IPS-NIHi7 (cell line): ENCODE data around the gene RAB33B.
"Not testable (repeated sequence)": the region's sequence is repeated elsewhere in the genome, so short reads cannot be mapped to it uniquely, and the experiment has no call there.

Source experiments
- DNase-seq: peaks from one replicate; pipeline ENCODE4 v3.0.0; 2012; ENCODE audit warnings: mixed read lengths; ENCODE audit errors: extremely low spot score

Gene RAB33B

DNA sequence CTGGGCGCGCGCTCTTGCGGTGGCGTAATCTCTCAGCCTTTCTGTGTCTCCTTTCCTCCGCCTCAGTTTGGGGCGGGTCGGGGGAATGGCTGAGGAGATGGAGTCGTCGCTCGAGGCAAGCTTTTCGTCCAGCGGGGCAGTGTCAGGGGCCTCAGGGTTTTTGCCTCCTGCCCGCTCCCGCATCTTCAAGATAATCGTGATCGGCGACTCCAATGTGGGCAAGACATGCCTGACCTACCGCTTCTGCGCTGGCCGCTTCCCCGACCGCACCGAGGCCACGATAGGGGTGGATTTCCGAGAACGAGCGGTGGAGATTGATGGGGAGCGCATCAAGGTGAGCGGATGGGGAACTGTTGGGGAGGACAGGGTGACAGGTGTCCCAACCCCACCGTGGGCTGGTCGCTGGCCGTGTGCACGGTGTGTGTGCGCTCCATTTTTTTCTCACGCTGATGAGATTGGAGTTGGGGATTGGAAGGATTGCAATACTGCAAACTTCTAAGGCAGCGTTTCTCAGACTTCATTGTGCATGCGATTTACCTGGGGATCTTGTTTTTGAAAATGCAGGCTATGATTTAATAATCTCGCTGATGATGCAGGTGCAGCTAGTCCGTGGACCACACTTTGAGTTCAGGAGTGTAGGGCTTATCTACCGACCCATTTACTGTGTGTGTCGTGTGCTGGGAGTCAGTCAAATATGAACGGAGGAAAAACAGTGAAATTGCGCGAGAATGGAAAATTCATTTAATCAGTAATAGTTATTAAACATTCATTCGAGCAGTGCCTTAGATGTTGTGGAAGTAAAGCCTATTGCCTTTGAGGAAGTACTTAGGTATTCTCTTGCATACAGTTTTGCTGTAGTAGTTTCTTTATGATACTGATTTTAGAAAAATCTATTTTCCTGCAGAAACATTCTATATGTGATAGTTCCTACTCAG, at the start of gene RAB33B:
Gene RAB33B (plus strand): TSS at position 11 of the 935 bp plus-strand sequence. CDS start 75 bp downstream, at position 86.
- DNase-seq = no peak

DNA sequence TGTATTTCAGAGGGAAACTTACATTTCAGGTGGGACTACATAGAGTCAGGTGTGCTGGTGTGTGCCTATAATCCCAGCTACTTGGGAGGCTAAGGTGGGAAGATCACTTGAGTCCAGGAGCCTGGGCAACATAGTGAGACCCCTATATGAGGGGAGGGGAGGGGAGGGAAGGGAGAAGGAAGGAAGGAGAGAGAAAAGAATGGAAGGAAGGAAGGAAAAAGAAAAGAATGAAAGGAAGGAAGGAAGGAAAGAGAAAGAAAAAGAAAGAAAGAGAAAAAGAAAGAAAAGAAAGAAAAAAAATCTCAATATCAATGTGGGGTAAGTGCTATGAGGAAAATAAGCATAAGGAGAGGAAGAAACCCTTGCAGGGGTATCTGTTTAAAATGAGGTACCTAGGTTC, 43.6 kb upstream of the RAB33B start:
- no peak for DNase-seq

DNA sequence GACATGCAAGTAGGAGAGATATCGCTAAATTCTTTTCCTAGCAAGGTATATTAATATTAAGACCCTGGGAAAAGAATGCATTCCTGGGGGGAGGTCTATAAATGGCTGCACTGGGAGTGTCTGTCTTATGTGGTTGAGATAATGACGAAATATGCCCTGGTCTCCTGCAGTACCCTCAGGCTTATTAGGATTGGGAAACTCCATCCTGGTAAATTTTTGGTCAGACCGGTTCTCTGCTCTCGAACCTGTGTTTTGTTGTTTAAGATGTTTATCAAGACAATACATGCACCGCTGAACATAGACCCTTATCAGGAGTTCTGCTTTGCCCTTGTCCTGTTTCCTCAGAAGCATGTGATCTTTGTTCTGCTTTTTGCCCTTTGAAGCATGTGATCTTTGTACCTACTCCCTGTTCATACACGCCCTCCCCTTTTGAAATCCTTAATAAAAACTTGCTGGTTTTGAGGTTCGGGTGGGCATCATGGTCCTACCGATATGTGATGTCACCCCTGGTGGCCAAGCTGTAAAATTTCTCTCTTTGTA, 39.2 kb upstream of the RAB33B start:
- DNase-seq = not testable (repeated sequence)

DNA sequence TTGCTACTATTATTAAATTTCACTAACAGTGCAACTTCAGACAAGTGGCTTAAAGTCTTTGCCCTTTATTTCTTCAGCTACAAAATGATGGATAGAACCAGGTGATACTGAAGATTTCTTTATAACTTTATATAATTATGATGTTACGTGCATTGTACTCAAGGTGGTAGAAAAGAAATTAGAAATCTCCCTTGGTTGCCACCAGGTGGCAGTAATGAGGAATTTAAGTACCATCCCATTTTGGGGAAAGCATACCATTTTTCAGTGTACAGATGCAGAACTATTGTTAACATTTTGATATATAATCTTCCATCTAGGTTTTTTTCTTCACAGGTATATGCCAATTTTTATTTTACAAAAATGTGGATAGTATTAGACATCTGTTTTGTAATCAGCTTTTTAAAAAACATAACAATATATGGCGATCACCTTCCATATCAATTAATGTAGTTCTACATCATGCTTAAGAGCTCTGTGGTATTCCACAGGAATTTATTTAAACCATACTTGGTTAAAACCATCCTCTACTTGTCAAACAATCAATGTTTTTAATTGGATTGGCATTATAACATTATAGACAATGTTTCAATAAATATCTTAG, 37.7 kb upstream of the RAB33B start:
- DNase-seq = peak; percentile 33

DNA sequence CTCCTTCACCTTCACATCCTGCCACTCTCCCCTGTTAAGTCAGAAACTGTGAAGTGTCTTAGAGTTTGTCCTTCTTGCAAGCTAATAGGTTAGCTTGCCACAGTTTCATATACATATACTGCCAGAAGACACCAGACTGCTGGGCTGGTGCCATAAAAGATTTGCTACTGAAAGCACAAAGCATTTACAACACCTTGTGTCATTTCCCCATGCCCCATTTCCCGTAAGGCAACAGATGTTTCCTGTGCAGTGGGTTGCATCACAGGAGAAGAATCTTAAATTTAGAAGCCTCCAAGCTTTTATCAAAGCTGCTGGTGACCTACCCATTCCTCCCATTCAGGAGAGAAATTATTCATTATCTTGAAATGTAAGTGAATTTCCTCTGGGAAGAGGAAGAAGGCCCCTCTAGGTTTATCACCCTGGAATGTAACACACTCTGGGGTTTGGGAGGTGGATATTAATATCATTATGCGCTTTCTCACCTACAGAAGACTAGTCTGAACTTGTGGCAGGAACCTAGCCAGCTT, 34.5 kb upstream of the RAB33B start:
- DNase-seq = no peak

DNA sequence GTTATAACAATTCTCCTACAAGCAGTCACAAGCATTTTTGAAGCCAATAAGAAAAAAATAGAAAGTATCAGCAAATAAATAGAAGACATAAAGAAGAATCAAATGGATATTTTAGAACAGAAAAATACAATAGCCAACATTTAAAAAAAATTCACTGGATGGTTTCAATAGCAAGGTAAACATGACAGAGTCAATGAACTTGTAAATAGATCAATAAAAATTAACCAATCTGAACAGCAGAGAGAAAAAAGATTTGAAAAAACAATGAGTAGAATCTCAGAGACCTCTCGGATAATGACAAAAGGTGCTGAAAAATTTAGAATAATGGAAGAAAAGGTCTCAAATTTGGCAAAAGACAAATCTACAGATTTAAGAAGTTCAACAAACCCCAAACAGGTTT, 33.3 kb upstream of the RAB33B start:
- no peak for DNase-seq

DNA sequence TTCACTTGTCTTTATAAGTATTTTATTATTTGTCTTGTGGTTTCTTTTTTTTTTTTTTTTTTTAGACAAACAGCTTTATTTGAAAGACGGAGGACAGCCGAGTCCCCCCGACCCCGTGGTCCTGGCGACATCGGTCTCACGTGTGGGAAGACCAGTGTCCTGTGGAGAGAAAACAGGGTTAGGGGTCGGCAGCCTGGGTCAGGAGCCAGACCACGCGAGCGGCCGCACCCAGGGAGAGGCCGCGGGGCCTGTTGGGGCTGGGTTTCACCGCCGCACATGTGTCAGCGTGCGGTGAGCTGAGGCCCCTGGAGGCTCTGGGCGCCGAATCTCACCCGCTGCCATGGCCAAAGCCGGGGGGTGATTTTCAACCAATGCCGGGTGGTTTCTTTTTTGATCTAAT, 17.8 kb upstream of the RAB33B start:
- no peak for DNase-seq

DNA sequence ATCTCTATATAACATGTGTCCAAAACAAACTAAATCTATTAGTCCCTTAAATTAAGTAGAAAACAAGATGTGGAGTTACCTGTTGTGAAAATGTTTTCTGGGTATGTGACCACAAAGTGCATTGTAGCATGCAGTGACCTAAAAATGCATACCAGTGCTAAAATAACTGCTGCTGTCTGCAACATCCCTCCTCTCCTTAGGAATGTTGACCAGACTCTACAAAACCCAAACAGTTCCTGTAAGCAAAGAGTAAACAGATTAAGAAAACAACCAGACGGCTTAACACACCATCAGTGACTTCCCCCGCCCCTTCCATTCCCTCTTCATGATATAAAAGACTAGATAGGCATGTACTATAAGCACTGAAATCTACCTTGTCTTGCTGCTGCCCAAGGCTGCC, 15.8 kb upstream of the RAB33B start:
- DNase-seq = no peak

DNA sequence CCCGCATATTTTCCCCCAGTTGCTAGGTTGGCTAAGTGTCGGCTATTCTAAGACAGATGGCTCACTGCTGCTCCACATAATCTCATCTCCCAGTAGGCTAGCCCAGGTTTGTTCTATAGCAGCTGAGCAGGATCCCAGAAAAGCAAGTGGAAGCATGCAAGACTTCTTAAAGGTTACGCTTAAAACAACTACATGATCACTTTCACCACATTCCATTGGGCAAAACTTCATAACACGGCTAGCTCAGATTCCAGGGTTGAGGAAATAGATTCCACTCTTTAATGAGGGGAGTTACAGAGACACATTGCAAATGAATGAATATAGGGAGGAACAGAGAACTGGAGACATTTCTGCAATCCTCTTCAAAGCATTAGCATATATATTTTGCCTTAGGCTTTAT, 12.9 kb upstream of the RAB33B start:
- DNase-seq = no peak

DNA sequence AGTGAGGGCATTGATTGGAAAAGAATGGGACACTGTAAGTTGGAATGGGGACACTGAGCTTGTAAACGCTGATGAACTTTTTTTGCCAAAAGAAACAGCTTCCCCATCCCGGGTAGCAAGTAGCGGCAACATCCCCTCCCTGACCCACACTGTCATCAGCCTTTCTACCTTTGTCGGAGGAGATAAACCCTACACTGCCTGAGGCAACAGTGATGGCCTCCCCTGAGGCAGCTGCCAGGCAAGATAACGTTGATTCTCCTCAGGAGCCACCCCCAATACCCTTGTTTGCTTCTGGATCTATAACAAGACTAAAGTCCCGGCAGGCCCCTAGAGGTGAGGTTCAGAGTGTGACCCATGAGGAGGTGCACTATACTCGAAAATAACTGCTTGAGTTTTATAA, 10.3 kb upstream of the RAB33B start:
- DNase-seq = no peak

DNA sequence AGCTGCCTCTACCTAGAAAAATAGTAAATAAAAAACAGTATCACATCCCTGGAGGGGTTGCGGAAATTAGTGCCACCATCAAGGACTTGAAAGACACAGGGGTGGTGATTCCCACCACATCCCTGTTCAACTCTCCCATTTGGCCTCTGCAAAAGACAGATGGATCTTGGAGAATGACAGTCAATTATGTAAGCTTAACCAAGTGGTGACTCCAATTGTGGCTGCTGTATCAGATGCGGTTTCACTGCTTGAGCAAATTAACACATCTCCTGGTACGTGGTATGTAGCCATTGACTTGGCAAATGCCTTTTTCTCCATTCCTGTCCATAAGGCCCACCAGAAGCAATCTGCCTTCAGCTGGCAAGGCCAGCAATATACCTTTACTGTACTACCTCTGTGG, 9.0 kb upstream of the RAB33B start:
- not testable (repeated sequence) for DNase-seq

DNA sequence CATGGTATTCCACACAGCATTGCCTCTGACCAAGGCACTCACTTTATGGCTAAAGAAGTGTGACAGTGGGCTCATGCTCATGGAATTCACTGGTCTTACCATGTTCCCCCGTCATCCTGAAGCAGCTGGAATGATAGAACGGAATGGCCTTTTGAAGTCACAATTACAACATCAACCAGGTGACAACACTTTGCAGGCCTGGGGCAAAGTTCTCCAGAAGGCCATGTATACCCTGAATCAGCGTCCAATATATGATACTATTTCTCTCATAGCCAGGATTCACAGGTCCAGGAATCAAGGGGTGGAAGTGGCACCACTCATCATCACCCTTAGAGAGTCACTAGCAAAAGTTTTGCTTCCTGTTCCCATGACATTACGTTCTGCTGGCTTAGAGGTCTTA, 6.8 kb upstream of the RAB33B start:
- DNase-seq = not testable (repeated sequence)

DNA sequence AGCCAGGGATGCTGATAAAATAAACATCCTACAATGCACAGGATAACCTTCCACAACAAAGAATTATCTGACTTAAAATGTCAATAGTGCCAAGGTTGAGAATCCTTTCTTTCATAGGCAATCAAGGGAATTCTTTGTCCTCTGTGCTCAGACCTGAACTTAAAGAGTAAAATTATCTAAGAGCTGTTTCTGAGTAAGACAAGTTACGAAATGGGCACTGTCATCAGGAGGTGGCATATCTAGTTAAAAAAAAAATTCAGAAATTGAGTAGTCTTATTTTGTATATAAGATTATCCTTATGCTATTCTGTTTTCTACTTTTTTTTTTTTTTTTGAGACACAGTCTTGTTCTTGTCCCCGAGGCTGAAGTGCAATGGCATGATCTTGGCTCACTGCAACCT, 3.3 kb upstream of the RAB33B start:
- no peak for DNase-seq

DNA sequence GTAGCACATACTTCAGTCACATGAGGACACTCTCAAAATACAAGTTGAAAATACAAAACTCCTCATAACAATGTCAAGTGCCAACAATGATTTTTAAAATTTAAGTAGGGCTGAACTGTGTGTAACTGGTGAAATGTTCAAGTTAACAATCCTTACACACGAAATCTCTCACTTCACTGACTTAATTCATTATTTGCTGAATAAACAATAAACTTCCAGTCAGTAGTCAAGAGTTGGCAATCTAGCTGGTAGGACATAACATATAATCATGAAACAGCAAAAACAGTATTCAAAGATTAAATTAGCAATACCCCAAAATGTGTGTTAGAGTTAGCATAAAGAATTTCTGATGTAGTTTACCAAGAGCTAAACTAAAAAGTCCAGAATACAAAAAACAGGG, 1.9 kb upstream of the RAB33B start:
- DNase-seq = no peak

DNA sequence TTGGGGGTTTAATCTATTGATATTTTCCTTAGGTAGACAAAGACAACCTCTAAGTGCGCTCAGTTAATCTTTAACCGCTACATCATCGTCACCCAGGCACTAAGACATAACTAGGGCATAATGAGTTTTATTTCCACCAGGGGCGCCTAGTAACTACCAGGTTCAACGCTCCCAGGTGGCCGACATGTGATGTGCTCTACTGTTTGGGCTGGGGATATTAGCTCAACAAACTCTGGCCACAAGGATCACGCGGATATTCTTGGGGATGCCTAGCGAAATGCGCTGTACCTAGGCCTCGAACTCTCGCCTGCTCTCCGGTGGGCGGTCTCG, 915 bp upstream of the RAB33B start:
- DNase-seq = peak; percentile 57

DNA sequence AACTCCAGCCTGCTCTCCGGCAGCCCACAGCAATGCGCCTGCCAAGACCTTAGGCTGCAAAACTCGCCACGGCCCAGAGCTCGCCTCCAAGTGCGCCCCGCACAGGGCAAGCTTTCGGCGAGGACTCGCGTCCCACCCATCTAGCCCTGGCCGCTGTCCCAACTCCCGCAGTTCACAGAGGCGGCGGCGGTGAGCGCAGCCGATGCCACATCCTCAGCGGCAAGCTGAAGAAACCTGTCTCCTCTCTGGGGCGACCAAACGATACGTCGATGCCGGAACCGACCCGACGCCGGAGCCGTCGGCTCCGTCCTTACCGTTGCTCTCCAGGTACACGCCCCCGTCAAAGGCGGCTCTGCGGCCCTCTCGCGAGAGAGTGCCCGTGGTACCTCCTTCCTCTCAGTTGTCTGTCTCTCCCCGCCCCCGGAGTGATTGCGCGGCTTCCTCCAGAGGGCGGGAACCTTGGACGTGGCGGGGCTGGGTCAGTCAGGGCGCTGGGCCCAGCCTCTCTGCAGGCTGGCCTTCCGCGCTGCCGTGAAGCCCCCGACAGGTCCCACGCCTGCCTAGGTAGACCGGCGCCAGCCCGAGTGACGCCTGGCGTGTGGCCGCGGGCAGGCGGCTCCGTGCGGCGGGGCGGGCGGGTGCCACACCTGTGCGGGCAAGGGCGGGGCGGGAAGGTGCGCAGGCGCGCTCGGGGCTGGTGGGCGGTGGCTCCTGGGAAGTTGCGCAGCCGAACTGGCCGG, 380 bp upstream of the RAB33B start:
- peak; percentile 94 for DNase-seq

DNA sequence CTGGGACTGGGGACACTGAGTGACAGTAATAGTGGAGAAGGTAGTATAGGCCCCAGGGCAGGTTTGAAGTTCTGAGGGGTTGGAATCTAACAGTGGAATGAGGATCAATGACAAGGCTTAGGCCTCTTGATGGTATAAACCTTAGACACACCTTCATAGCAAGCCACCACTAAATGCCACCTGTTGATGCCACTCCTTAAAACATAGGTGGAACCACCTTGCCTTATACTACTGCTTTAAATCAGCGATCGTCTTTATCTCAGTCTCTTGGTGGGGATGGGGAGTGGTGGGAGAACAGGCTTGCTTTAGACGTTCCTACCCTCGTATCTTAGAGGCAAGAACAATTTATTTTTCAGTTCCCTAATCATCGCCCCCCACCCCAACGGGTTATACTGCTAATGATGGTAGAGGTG, 1.2 kb downstream of the RAB33B start:
- no peak for DNase-seq

DNA sequence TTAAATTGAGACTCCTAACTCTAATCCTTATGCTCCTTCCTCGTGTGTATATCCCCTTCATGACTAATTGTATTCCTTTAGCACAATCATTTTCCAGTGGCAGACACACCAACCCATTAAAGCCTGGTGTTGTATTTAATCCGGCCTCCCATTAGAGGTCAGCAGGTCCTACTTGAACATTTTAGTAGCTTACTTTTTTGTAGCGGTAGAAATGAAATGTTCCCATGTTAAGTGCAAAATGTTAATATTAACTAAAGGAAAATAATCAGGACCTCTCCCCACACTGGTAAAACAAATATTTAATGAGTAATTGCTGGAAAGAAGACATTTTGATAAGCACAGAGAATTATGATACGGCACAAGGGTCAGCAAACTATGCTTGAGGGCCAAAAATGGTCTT, 3.4 kb downstream of the RAB33B start:
- DNase-seq = no peak

DNA sequence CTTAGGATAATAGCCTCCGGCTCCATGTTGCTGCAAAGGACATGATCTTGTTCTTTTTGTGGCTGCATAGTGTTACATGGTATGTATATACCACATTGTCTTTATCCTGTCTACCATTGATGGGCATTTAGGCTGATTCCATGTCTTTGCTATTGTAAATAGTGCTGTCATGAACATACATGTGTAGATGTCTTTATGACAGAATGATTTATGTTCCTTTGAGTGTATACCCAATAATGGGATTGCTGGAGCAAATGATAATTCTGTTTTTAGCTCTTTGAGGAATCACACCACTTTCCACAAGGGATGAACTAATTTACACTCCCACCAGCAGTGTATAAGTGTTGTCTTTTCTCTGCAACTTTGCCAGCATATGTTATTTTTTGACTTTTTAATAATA, 4.6 kb downstream of the RAB33B start:
- no peak for DNase-seq

DNA sequence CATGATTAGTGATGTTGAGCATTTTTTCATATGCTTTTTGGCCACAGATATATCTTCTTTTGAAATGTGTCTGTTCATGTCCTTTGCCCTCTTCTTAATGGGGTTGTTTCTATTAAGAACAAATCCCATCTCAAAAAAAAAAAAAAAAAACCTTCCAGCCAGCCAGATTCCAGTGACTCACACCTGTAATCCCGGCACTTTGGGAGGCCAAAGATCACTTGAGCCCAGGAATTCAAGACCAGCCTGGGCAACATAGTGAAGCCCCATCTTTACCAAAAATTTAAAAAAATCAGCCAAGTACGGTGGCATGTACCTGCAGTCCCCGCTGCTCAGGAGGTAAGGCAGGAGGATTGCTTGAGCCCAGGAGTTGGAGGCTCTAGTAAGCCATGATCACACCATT, 5.1 kb downstream of the RAB33B start:
- DNase-seq = no peak

DNA sequence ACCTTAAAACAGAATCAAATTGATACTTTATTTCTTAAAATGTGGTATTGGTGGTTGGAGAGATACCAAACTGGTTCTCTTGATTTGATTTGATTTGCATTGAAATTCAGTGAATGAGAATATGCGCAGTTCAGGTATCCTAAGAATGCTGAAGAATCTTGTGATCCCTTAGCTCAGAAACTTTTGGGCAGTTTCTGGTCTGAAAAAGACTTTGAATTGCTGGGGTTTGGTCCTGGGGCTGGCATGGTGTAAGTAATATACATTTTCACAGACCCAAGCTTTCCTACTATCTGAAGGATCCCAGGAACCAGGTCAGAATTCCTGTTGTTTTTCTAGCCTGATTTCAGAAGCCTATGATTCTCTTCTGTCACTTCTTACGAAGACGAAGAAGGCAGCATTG, 6.6 kb downstream of the RAB33B start:
- peak; percentile 26 for DNase-seq

DNA sequence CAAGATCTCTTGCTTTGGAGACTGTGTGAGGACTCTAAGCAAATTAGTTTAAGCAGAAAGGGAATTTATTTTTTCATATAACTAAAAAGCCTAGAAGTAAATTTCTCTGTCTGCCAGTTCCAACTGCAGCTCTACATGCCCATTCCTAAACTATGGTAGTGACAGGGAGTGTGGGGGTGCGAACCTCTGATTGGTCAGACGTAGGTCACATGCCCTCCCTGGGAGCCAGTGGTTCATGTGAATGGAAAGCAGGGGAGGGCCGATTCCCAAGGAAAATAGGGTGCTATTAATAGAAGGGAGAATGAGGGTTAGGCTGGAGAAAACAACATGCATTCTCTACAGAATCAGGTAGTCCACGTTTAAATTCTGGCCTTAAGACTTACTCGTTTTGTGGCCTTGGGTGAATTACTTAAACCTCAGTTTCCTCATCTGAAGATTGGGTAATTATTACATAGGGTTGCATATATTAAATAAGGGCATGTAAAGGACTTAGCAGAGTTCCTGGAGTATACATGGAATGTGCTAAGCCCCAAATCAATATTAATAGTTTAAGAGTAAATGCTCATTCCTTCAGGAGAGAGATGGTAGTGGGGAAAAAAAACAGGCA, 7.2 kb downstream of the RAB33B start:
- peak; percentile 66 for DNase-seq
